ENCODE results near the gene CCDC85C. TPM values are rescaled to one million over a fixed set of nuclear protein-coding genes. Genes with fewer than 3 reads are reported as not detected.

CCDC85C gene
- total and polyA plus RNA-seq, 2 of the 8 experiments (the other 6 are each of a cell fraction or from before 2014, with no cell fraction given) = 16.8 to 35.8 TPM

DNA sequence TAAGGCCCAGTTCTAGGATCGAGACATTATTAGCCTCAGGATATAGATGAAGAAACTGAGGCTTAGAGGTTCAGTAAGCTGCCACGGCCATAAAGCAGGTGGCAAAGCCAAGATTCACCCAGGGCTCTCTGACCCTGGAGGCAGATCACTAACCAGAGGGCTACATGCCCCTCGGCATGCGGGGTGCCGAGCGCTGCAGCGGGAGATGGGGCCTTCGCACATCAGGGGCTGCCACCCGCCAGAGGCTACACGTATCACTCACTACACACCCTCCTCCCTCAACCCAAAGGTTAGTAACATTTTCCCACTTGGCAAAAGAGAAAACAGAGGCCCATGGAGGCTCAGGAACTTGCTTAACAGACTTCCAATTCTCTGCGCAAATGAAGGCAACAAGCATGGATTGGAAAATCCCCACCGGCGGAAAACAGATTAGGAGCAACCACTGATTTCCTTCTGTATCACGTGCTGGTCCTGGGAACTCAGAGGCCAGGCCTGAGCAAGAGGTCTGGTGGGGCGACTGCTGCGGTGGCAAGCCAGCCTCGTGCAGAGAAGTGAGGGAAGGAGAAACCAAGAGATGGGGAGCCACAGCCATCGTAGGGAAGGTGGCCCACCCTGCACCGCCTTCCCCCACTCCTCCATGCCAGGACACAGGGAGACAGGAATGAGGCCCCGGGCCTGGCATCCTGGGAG, 6.0 kb downstream of the CCDC85C start (continued):
- TF ChIP-seq JUN (IDR thresholded peaks at IDR 0.05; ENCODE audit: low read depth, low read length) (no peak), SAP30 (IDR thresholded peaks at IDR 0.05; ENCODE audit: insufficient read depth, insufficient replicate concordance, low read length) (no peak)

All from H1 (cell line).